HEK293T (cell line): ENCODE results near the gene TAAR6.

Experiments used
- BHLHE40 ChIP-seq: fragments of 450-650 bp; IDR thresholded peaks from 2 replicates; pipeline ENCODE4 v1.6.1; 2016; ENCODE audit warnings: mild to moderate bottlenecking, moderate library complexity, borderline replicate concordance
- CTBP1 ChIP-seq: fragments of 450-650 bp; IDR thresholded peaks from 2 replicates; pipeline ENCODE4 v1.6.1; 2016; ENCODE audit warnings: borderline replicate concordance
- ELF4 ChIP-seq: fragments of 450-650 bp; IDR thresholded peaks from 2 replicates; pipeline ENCODE4 v1.6.1; 2017; ENCODE audit warnings: antibody characterized with exemption
- FOXM1 ChIP-seq: fragments of 450-650 bp; IDR thresholded peaks from 2 replicates; pipeline ENCODE4 v1.6.1; 2017; ENCODE audit warnings: mild to moderate bottlenecking, borderline replicate concordance
- L3MBTL2 ChIP-seq: fragments of 450-650 bp; conservative IDR thresholded peaks from 2 replicates; pipeline ENCODE4 v1.6.1; 2016; ENCODE audit warnings: mild to moderate bottlenecking
- LEF1 ChIP-seq: fragments of 450-650 bp; IDR thresholded peaks from 2 replicates; pipeline ENCODE4 v1.6.1; 2017; ENCODE audit warnings: mild to moderate bottlenecking, borderline replicate concordance
- SP1 ChIP-seq: fragments of 450-650 bp; IDR thresholded peaks from 2 replicates; pipeline ENCODE4 v1.6.1; 2017
- SUZ12 ChIP-seq: fragments of 450-650 bp; IDR thresholded peaks from 2 replicates; pipeline ENCODE4 v1.6.1; 2016; ENCODE audit warnings: mild to moderate bottlenecking
- ZNF384 ChIP-seq: fragments of 450-650 bp; IDR thresholded peaks from 2 replicates; pipeline ENCODE4 v1.6.1; 2016

DNA sequence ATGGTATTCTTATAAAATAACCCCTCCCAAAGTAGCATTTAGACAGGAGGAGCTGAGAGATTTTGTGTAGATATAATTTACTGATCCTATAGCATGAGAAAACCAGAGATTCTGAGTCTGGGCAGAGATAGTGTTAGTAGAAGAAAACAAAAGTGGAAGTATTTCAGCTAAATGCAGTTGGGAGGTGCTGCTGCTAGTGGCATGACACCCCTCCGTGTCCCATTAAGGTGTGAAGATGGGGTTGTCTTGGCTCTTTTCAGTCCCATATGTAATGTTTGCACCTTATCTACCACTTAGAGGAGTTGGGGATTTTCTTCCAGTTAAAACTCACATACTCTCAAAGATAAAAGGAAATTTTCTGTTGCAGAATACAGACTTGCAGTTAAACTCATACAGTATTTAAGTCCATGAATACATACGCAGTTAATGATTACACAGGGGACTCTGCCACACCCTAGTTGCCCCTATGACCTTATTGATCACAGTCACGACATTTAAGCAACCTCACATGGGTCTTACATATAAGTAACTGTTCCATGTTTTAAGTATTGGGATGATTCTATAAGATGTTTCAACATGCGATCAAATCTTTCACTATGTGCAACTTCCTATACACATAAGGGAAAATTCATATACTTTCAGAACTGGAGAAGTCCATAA, 42.5 kb downstream of the TAAR6 start:
- TF ChIP-seq LEF1 = no peak
- no peak for TF ChIP-seq BHLHE40
- TF ChIP-seq SUZ12 = no peak
- TF ChIP-seq SP1 = no peak
- TF ChIP-seq FOXM1 = no peak
- TF ChIP-seq CTBP1 = no peak
- no peak for TF ChIP-seq ZNF384
- no peak for TF ChIP-seq ELF4
- no peak for TF ChIP-seq L3MBTL2
